ENCODE measurements around the gene RABL3.
"Not testable (repeated sequence)": the region's sequence is repeated elsewhere in the genome, so short reads cannot be mapped to it uniquely, and the experiment has no call there.

Gene RABL3

DNA sequence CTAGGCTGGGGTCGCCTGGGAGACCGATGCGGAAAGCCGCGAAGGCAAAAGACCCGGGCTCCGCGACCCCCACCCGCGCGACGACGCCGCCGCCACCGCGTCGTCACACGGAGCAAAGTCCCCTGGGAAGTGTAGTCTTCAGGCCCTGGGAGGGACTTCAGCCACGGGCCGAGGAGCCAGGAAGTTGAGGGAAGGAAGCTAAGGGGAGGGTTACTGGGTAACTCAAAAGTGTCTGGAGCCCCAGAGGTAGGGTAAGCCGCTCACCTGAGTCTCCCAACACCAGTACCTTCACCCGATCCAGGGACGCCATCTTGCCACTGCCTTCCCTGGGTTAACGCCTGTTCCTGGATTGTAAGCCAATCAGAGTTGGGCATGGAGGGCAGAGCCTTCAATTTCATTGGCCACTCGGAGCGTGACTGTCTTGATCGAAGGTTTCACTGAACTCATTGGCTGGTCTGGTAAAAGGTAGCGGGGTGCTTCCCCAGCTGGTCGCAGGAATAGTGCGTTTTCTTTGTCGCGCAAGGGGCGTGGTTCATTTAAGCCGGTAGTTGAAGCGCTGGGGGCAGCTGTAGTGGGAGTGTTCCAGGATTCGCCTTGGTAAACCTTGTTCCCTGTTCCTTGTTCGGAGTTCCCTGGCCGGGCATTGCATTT, at the start of gene RABL3, which contains the start of gene GTF2E1:
Gene RABL3 (minus strand): TSS at position 319 of the 651 bp plus-strand sequence. CDS start 9 bp downstream, at position 310.
Gene GTF2E1 (plus strand): TSS at position 547 of the 651 bp plus-strand sequence. CDS start 7,809 bp downstream, outside the sequence.
- Histone ChIP-seq H3K36me3 (ENCODE audit: insufficient read depth) (no peaks in the 10 kb centered on the region), H3K79me2 (ENCODE audit: insufficient read depth, low read depth) (peaks cover 40% of the 10 kb centered on the region; the same call in 1 of the 2 replicates), H2AFZ (ENCODE audit: low read depth) (peak within 1 kb of the TSS; percentile 97), H3K4me3 (IDR thresholded peaks at IDR 0.05; ENCODE audit: insufficient read depth, low read depth, low read length) (peak within 1 kb of the TSS; percentile 90), H3K27ac (peak within 1 kb of the TSS; percentile 97), H3K4me2 (peak within 1 kb of the TSS; percentile 94), H3K4me1 (ENCODE audit: low read depth, poor library complexity, severe bottlenecking) (peaks cover 6% of the 10 kb centered on the region), H3K27me3 (ENCODE audit: insufficient read depth, low read depth) (no peaks in the 10 kb centered on the region), H3K9ac (peak within 1 kb of the TSS; percentile 94), H4K20me1 (ENCODE audit: insufficient read depth) (no peaks in the 10 kb centered on the region)
- TF ChIP-seq, protein P1, sequence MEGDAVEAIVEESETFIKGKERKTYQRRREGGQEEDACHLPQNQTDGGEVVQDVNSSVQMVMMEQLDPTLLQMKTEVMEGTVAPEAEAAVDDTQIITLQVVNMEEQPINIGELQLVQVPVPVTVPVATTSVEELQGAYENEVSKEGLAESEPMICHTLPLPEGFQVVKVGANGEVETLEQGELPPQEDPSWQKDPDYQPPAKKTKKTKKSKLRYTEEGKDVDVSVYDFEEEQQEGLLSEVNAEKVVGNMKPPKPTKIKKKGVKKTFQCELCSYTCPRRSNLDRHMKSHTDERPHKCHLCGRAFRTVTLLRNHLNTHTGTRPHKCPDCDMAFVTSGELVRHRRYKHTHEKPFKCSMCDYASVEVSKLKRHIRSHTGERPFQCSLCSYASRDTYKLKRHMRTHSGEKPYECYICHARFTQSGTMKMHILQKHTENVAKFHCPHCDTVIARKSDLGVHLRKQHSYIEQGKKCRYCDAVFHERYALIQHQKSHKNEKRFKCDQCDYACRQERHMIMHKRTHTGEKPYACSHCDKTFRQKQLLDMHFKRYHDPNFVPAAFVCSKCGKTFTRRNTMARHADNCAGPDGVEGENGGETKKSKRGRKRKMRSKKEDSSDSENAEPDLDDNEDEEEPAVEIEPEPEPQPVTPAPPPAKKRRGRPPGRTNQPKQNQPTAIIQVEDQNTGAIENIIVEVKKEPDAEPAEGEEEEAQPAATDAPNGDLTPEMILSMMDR (conservative IDR thresholded peaks at IDR 0.05; ENCODE audit: low read depth, low read length): no peak

- Histone ChIP-seq H3K27ac (no peak overlapping the region), H2AFZ (ENCODE audit: low read depth) (no peak overlapping the region)
These were observed 49.6 kb upstream of the RABL3 start for GRCh38 chr3:120791913-120792312.

DNA sequence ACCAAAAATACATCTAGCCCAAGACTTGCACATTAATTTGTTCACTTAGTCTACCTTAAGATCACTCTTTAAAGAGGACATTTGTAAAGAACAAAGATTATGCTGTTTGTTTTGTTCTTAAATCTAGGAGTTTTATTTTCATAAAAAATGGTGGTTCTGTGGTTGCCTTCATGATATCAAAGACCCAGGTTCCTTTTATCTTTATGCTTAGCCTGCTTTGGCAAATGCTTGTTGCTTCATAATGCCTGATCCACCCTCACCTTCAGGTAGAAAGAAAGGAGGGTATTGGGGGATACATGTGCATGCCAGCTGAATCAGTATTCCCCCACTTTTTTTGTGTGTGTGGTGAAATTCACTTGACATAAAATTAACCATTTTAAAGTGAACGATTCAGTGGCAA, 48.7 kb upstream of the RABL3 start:
- no peaks in the 10 kb centered on the region for H3K79me2 ChIP-seq (ENCODE audit: insufficient read depth, low read depth)
- H3K4me3 ChIP-seq (IDR thresholded peaks at IDR 0.05; ENCODE audit: insufficient read depth, low read depth, low read length): no peak overlapping the region
- no peak overlapping the region for H3K4me2 ChIP-seq
- peaks cover 2% of the 10 kb centered on the region for H3K4me1 ChIP-seq (ENCODE audit: low read depth, poor library complexity, severe bottlenecking)
- no peaks in the 10 kb centered on the region for H3K36me3 ChIP-seq (ENCODE audit: insufficient read depth)
- TF ChIP-seq, protein P1 (conservative IDR thresholded peaks at IDR 0.05; ENCODE audit: low read depth, low read length): no peak
- no peak overlapping the region for H3K27ac ChIP-seq
- H3K9ac ChIP-seq: no peak overlapping the region
- H3K27me3 ChIP-seq (ENCODE audit: insufficient read depth, low read depth): no peaks in the 10 kb centered on the region
- H4K20me1 ChIP-seq (ENCODE audit: insufficient read depth): no peaks in the 10 kb centered on the region
- H2AFZ ChIP-seq (ENCODE audit: low read depth): no peak overlapping the region

More at GRCh38 chr3:120791913-120792312, 49.6 kb upstream of the RABL3 start:
- H3K4me2 ChIP-seq: no peak overlapping the region
- no peaks in the 10 kb centered on the region for H3K79me2 ChIP-seq (ENCODE audit: insufficient read depth, low read depth)
- no peaks in the 10 kb centered on the region for H3K4me1 ChIP-seq (ENCODE audit: low read depth, poor library complexity, severe bottlenecking)
- H3K27me3 ChIP-seq (ENCODE audit: insufficient read depth, low read depth): no peaks in the 10 kb centered on the region
- H3K9ac ChIP-seq: no peak overlapping the region
- no peaks in the 10 kb centered on the region for H3K36me3 ChIP-seq (ENCODE audit: insufficient read depth)
- TF ChIP-seq, protein P1 (conservative IDR thresholded peaks at IDR 0.05; ENCODE audit: low read depth, low read length): no peak
- H3K4me3 ChIP-seq (IDR thresholded peaks at IDR 0.05; ENCODE audit: insufficient read depth, low read depth, low read length): no peak overlapping the region
- no peaks in the 10 kb centered on the region for H4K20me1 ChIP-seq (ENCODE audit: insufficient read depth)

GRCh38 chr3:120785832-120786231, 43.5 kb upstream of the RABL3 start:
- H3K4me1 ChIP-seq (ENCODE audit: low read depth, poor library complexity, severe bottlenecking); H3K27ac ChIP-seq; H3K4me3 ChIP-seq (IDR thresholded peaks at IDR 0.05; ENCODE audit: insufficient read depth, low read depth, low read length); H3K36me3 ChIP-seq (ENCODE audit: insufficient read depth); H2AFZ ChIP-seq (ENCODE audit: low read depth); H3K79me2 ChIP-seq (ENCODE audit: insufficient read depth, low read depth); H3K27me3 ChIP-seq (ENCODE audit: insufficient read depth, low read depth); H3K4me2 ChIP-seq; H4K20me1 ChIP-seq (ENCODE audit: insufficient read depth); H3K9ac ChIP-seq: not testable (repeated sequence)

DNA sequence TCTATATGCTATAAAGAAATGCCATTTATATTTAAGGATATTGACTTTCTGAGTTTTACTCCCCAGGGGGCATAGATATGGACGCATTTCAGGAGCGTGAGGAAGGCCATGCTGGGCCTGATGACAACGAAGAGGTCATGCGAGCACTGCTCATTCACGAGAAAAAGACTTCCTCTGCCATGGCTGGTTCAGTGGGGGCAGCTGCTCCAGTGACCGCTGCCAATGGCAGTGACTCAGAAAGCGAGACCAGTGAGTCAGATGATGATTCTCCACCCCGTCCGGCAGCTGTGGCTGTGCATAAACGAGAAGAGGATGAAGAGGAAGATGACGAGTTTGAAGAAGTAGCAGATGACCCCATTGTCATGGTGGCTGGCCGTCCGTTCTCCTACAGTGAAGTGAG, 38.7 kb upstream of the RABL3 start:
- Histone ChIP-seq H3K4me1 (ENCODE audit: low read depth, poor library complexity, severe bottlenecking) (peaks cover 2% of the 10 kb centered on the region), H2AFZ (ENCODE audit: low read depth) (no peak overlapping the region), H3K27ac (no peak overlapping the region), H3K36me3 (ENCODE audit: insufficient read depth) (no peaks in the 10 kb centered on the region), H4K20me1 (ENCODE audit: insufficient read depth) (no peaks in the 10 kb centered on the region), H3K9ac (no peak overlapping the region), H3K27me3 (ENCODE audit: insufficient read depth, low read depth) (no peaks in the 10 kb centered on the region), H3K4me3 (IDR thresholded peaks at IDR 0.05; ENCODE audit: insufficient read depth, low read depth, low read length) (no peak overlapping the region), H3K79me2 (ENCODE audit: insufficient read depth, low read depth) (no peaks in the 10 kb centered on the region), H3K4me2 (no peak overlapping the region)
- TF ChIP-seq, protein P1 (conservative IDR thresholded peaks at IDR 0.05; ENCODE audit: low read depth, low read length): no peak
